Cardiac fibroblast (primary cell): Measurements from ENCODE around the gene ELF1.

Experiments used
- DNase-seq, 2 donors: peaks; one replicate each; pipeline versions ENCODE4 v3.0.0 to v3.0.0-alpha.2; 2010; ENCODE audit warnings: low read depth in 2 of 2
- H3K4me3 ChIP-seq, 2 donors: replicated peaks in 1 of 2; 1 replicate in 1 of 2; 2 replicates in 1 of 2; pipeline ENCODE4 v1.5.1; 2011; ENCODE audit warnings: low read depth in 2 of 2, low read length in 2 of 2, mild to moderate bottlenecking in 2 of 2, moderate library complexity in 1 of 2
- CTCF ChIP-seq: IDR thresholded peaks from one replicate; pipeline ENCODE4 v1.5.1; 2011; ENCODE audit warnings: low read depth, mild to moderate bottlenecking, low read length, inconsistent platforms

Gene ELF1

DNA sequence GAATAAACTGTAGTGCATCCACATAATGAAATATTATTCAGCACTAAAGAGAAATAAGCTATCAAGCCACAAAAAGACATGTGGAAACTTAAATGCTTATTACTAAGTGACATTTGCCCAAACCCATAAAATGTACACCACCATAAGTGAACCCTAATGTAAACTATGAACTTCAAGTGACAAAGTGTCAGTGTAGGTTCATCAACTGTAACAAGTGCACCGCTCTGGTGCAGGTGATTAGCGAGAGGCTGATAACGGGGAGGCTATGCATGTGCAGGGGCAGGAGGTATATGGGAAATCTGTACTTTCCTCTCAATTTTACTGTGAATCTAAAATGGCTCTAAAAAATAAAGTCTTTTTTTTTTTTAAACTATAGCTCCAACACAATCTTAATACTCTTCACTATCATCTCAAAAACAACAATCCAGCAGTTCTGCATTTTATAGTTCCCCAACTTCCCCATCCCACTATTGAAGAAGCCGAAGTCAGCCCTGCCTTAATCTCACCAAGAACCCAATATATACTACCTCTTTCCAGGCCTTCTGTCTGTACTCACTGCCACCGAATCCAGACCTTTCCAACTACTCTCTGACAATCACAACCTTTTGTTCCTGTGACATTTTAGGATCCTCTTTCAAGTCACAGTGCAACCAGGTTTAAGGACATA lies 22.6 kb downstream of the ELF1 start:
- no peak for DNase-seq
- TF ChIP-seq CTCF = no peak
- H3K4me3 ChIP-seq = no peak overlapping the region

- TF ChIP-seq CTCF = no peak
- no peak for DNase-seq
- no peak overlapping the region for H3K4me3 ChIP-seq
Measured at GRCh38 chr13:40995997-40996396, 23.1 kb downstream of the ELF1 start.

DNA sequence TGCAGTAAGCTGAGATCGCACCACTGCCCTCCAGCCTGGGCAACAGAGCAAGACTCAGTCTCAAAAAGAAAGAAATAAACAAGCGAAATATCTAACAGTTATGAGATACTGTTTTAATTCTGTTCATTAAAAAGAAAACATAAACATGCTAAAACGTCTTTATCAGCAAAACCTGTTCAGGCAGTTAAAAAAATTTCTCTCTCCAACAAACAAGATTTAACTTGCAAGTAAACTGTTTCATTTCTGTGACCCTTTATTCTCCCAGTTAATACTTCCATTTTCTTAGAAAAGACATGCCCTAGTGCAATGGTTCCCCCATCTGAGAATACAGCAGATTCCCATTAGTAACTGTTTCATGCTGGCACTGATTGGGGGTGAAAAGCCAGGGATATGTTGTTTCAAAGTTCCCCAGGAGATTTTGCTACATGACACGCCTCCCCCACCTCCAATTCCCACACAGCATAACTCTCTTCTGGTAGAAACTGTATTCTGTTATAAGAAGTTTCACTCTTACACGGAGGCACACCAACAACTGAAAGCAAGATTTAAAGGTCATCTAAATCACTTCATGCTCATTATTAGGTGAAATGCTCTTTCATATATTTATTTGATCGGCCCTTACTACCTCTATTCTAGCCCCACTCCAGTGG lies 24.4 kb downstream of the ELF1 start:
- TF ChIP-seq CTCF = no peak
- DNase-seq = no peak
- H3K4me3 ChIP-seq = no peak overlapping the region

GRCh38 chr13:40993987-40994386 lies 25.1 kb downstream of the ELF1 start:
- H3K4me3 ChIP-seq = no peak overlapping the region
- TF ChIP-seq CTCF = no peak

GRCh38 chr13:40992678-40993518 lies 26.2 kb downstream of the ELF1 start:
- TF ChIP-seq CTCF = no peak
- peak; percentile 29 to 33 for DNase-seq
- no peak overlapping the region for H3K4me3 ChIP-seq

More at GRCh38 chr13:40993987-40994386, 25.1 kb downstream of the ELF1 start:
- no peak for DNase-seq

DNA sequence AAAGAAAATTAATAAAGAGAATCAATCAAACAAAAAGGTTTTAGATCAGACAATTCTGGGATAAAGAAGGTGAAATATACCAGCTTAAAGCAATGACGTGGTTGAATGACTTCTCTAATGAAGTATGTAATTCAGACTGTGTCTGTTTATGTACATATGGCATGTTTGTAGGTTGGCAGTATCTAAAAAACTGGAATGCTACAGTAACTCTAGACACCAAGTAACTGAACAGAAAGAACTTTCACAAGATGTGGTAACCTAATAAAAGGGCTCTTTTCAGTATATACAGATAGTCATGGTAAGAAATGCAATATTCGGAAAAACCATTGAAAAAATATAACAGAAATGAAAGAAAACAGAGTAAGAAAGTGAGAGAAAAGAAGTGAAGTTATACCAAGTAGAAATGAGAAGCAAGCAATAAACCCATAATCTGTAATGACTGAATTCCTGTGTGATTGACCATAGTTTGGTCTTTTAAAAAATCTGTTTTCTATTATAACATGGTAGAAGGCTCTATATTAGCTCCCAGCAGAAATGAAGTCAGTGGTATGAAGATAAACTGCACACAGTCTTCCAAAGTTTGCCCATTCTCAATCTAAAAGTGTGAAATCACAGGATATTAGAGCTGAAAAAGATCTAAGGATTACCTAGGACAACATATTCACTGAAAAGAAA lies 31.4 kb downstream of the ELF1 start:
- TF ChIP-seq CTCF = no peak
- no peak overlapping the region for H3K4me3 ChIP-seq
- no peak for DNase-seq
